Esophagus mucosa (tissue), 1 donor: ENCODE data around the gene OOSP3. TPM values are rescaled to one million over a fixed set of nuclear protein-coding genes. Genes with fewer than 3 reads are reported as not detected.
A peak's percentile ranks its signal among the peaks of the same experiment; 100 is the strongest.
"Not testable (repeated sequence)": the region's sequence is repeated elsewhere in the genome, so short reads cannot be mapped to it uniquely, and the experiment has no call there.

ENCODE experiments used
- ATAC-seq: fragments of 200-7000 bp; cut with Tn5 transposase; one replicate; pipeline ENCODE4 v1.9.1; 2020
- total RNA-seq: library from RNA; stranded (reverse); gene quantifications from one replicate; pipeline ENCODE4 v1.2.4, GENCODE V29; 2023
- donor health status: DM: yes; HTN: yes; CAD: no.

Gene OOSP3
- total RNA-seq, result not detected

- no peak for ATAC-seq
Observed at GRCh38 chr11:59878575-59878974, at the start of gene OOSP3. TSS of gene OOSP3 (plus strand) at chr11:59878782. CDS start at chr11:59878809, 27 bp downstream.

- ATAC-seq, result no peak
Observed at GRCh38 chr11:59829358-59829757, 49.2 kb upstream of the OOSP3 start.

- no peak for ATAC-seq
Observed at GRCh38 chr11:59833602-59834001, 45.0 kb upstream of the OOSP3 start.

GRCh38 chr11:59839615-59840014, 39.0 kb upstream of the OOSP3 start:
- ATAC-seq, result no peak

- no peak for ATAC-seq
Observed at GRCh38 chr11:59841514-59841913, 37.1 kb upstream of the OOSP3 start.

- ATAC-seq, result no peak
Observed at GRCh38 chr11:59842316-59842715, 36.3 kb upstream of the OOSP3 start.

GRCh38 chr11:59845399-59845798, 33.2 kb upstream of the OOSP3 start, which contains the start of gene CBLIF:
TSS of gene CBLIF (minus strand) at chr11:59845499. CDS start at chr11:59845453, 46 bp downstream.
- no peak for ATAC-seq

GRCh38 chr11:59846556-59846955, 32.0 kb upstream of the OOSP3 start:
- ATAC-seq, result no peak

- no peak for ATAC-seq
Observed at GRCh38 chr11:59847626-59848025, 31.0 kb upstream of the OOSP3 start.

GRCh38 chr11:59848439-59848838, 30.1 kb upstream of the OOSP3 start:
- not testable (repeated sequence) for ATAC-seq

- peak; percentile 51 for ATAC-seq
Observed at GRCh38 chr11:59849129-59849528, 29.5 kb upstream of the OOSP3 start.

GRCh38 chr11:59849551-59849950, 29.0 kb upstream of the OOSP3 start:
- ATAC-seq, result not testable (repeated sequence)

- not testable (repeated sequence) for ATAC-seq
Observed at GRCh38 chr11:59851416-59851815, 27.2 kb upstream of the OOSP3 start.

GRCh38 chr11:59854871-59855270, 23.7 kb upstream of the OOSP3 start:
- ATAC-seq, result no peak

GRCh38 chr11:59857439-59858434, 20.8 kb upstream of the OOSP3 start:
- peak; percentile 55 for ATAC-seq

- ATAC-seq, result no peak
Observed at GRCh38 chr11:59859673-59860072, 18.9 kb upstream of the OOSP3 start.

- ATAC-seq, result no peak
Observed at GRCh38 chr11:59862252-59862651, 16.3 kb upstream of the OOSP3 start.

GRCh38 chr11:59865031-59865430, 13.6 kb upstream of the OOSP3 start:
- peak; percentile 83 for ATAC-seq

- ATAC-seq, result peak; percentile 91
Observed at GRCh38 chr11:59866397-59866796, 12.2 kb upstream of the OOSP3 start, which contains the start of gene TCN1. TSS of gene TCN1 (minus strand) at chr11:59866487. CDS start at chr11:59866470, 17 bp downstream.

- no peak for ATAC-seq
Observed at GRCh38 chr11:59866836-59867235, 11.7 kb upstream of the OOSP3 start.

GRCh38 chr11:59867946-59868345, 10.6 kb upstream of the OOSP3 start:
- no peak for ATAC-seq

GRCh38 chr11:59872076-59872475, 6.5 kb upstream of the OOSP3 start:
- ATAC-seq, result no peak

GRCh38 chr11:59875856-59876519, 2.6 kb upstream of the OOSP3 start:
- ATAC-seq, result no peak
